Suprapubic skin (tissue), 3 donors: Measurements from ENCODE around the gene HMOX2.

Experiments
- POLR2A ChIP-seq, 2 donors: fragments of 450-650 bp; IDR thresholded peaks; one replicate each; pipeline ENCODE4 v1.6.1; 2017; ENCODE audit warnings: antibody characterized with exemption in 2 of 2, mild to moderate bottlenecking in 2 of 2, moderate library complexity in 2 of 2
- TF ChIP-seq, protein P1 (sequence below), 2 donors: fragments of 200-600 bp in 1 of 2; fragments of 450-650 bp in 1 of 2; sonication (generic) in 1 of 2; IDR thresholded peaks; one replicate each; pipeline ENCODE4 v1.5.1; 2016 to 2019; ENCODE audit warnings: antibody characterized with exemption in 2 of 2, mild to moderate bottlenecking in 1 of 2, moderate library complexity in 1 of 2

DNA sequence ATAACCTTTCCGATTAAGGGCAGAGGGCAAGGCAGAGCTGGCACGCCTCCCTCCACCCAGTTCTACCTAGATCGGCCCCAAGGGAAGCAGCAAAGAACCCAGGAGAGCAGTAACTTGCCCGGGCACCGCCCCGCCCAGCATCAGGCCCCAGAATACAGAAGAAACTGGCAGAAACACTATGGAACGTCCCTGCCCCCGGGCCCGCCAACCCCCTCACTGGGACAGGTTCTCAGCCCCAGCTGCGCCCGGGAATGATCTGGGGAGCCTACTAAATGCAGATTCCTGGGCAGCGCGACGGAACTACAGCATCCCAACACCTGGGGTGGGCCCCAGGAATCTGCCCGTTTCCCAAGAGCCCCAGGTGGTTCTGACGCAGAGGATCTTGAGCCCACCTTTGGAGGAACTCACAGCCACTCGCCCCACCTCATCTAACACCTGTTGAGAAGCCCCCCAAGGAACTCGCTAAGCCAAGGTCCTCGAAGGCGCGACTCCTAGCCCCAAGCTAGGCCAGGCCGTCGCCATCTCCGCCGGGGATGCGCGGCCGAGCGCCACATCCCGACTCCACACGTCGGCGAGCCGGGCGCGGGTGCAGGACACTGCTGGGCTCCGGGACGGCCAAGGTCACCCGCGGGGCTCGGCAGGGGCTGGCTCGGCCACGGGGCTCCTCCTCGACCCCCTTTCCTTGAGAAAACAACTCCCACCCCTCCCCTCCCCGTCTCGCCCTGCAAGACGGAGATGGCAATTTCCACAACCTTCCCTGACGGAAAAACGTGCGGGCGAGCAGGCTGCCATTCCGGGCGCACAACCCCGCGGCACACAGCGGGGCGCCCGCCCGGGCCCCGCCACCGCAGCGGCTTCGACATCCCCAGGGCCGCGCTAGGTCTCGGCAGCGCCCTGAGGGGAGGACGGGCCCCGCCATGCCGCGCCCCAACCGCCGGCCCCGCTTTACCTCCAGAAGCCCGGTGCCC is 61.5 kb downstream of the HMOX2 start:
- no peak for TF ChIP-seq POLR2A (IDR thresholded peaks at IDR 0.05)
- TF ChIP-seq, protein P1, sequence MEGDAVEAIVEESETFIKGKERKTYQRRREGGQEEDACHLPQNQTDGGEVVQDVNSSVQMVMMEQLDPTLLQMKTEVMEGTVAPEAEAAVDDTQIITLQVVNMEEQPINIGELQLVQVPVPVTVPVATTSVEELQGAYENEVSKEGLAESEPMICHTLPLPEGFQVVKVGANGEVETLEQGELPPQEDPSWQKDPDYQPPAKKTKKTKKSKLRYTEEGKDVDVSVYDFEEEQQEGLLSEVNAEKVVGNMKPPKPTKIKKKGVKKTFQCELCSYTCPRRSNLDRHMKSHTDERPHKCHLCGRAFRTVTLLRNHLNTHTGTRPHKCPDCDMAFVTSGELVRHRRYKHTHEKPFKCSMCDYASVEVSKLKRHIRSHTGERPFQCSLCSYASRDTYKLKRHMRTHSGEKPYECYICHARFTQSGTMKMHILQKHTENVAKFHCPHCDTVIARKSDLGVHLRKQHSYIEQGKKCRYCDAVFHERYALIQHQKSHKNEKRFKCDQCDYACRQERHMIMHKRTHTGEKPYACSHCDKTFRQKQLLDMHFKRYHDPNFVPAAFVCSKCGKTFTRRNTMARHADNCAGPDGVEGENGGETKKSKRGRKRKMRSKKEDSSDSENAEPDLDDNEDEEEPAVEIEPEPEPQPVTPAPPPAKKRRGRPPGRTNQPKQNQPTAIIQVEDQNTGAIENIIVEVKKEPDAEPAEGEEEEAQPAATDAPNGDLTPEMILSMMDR (IDR thresholded peaks at IDR 0.05): no peak
